ENCODE data around the gene MYH9.

The MYH9 gene

DNA sequence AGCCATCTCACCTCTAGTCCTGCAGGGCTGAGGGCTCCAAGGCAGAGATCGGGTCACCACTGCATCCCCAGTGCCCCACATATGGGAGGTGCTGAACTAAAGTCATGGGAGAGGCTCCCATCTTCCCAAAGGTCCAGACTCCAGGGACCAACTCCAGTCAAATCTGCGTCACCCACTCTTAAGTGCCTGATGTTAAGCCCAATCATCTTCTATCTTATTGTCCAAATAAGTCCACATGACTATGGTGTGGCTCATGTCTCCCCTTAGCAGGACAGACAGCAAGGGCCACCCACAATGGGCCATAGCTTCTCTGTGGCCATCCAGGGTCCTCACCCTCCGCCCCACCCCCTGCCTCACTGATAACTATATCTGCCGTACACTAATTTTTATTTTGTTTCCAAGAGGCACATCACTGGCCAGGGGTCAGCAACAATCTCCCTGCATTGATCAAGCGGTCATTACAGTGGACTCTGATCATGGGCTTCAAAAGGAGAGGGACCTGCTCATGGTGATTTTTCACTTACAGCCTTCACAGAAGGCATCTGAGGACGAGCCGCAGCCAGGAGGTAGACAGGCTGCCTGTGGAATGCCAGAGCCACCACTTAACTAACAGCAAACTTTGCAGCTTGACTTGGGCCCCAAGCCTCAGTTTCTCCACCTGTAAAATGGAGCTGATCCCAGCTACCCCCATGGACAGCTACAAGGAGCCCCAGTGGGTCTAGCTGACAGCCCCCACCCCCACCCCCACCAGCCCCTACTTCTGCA is 23.3 kb downstream of the MYH9 start:
- TF ChIP-seq, protein P1, sequence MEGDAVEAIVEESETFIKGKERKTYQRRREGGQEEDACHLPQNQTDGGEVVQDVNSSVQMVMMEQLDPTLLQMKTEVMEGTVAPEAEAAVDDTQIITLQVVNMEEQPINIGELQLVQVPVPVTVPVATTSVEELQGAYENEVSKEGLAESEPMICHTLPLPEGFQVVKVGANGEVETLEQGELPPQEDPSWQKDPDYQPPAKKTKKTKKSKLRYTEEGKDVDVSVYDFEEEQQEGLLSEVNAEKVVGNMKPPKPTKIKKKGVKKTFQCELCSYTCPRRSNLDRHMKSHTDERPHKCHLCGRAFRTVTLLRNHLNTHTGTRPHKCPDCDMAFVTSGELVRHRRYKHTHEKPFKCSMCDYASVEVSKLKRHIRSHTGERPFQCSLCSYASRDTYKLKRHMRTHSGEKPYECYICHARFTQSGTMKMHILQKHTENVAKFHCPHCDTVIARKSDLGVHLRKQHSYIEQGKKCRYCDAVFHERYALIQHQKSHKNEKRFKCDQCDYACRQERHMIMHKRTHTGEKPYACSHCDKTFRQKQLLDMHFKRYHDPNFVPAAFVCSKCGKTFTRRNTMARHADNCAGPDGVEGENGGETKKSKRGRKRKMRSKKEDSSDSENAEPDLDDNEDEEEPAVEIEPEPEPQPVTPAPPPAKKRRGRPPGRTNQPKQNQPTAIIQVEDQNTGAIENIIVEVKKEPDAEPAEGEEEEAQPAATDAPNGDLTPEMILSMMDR (IDR thresholded peaks at IDR 0.05; ENCODE audit: low read depth, low read length, missing control alignments), result no peak
- no peak overlapping the region for H3K4me3 ChIP-seq (replicated peaks; ENCODE audit: low read depth, low read length)
- DNase-seq (ENCODE audit: extremely low read depth, low read depth), result no peak

DNA sequence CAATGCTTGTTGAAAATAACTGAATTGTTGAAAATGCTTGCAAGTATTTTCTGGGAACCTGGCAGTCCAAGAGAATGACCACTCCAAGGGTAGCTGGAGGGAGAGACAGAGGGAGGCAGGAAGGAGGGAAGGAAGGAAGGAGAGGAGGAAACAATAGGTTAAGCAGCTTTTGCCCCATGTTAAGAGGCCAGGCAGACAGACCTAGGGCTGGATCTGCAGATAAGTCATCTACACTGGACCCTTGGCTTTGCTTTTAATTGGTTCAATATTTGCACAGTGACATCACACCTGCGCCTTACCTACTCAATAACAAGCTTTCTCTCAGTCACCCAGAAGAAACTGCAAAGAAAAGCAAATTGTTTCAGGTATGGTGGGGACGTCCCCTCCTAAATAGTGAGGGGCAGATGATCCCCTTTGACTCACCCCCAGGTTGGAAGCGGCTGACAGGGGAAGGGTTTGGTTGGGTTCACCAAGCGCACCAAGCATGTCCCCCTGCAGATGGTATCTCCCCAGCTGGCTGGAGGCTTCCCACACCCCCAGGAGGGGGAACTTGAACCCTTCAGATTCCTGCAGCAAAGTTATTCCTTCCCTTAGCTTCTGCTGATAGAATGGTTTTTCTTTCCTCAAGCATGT is 24.3 kb downstream of the MYH9 start:
- no peak for DNase-seq (ENCODE audit: extremely low read depth, low read depth)

DNA sequence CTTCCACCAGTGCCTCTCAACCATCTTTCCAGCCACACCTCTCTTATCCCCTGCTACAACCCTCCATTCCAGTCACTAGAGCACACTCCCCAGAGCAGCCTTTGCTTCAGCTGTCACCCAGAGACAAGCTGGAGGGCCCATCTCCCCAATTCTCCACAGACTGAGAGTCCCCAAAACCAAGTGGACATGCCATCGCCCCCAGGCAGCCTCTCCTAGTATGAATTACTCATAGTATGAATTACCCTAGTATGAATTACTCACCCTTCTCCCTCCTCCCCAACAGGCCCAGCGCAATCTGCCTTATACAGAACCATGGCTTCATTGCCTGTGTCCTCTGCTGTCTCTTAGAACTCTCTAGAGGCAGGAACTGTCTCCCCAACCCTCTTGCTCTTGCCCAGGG is 24.8 kb downstream of the MYH9 start:
- DNase-seq (ENCODE audit: extremely low read depth, low read depth), result no peak
- H3K4me3 ChIP-seq (replicated peaks; ENCODE audit: low read depth, low read length), result no peak overlapping the region
- TF ChIP-seq, protein P1 (IDR thresholded peaks at IDR 0.05; ENCODE audit: low read depth, low read length, missing control alignments), result no peak

More for the DNA sequence above, 24.3 kb downstream of the MYH9 start:
- no peak overlapping the region for H3K4me3 ChIP-seq (replicated peaks; ENCODE audit: low read depth, low read length)
- TF ChIP-seq, protein P1 (IDR thresholded peaks at IDR 0.05; ENCODE audit: low read depth, low read length, missing control alignments), result no peak

DNA sequence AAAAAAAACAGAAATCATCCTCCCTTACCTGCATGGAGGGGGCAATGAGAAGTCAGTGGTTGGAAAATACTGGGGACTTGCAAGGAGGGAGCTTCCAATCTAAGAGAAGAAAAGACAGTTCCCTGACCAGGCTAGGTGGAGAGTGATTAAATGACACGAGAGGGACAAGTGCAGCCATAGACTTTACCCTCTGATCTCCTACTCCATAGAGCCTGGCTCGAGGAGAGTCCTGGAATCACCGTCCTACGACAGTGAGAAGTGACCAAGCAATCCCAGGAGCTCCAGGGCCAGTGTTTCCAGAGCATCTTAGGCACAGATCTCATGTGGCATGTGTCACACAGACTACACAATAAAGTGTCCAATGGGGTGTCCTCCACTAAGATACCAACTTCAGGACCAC is 25.7 kb downstream of the MYH9 start:
- H3K4me3 ChIP-seq (replicated peaks; ENCODE audit: low read depth, low read length), result no peak overlapping the region
- no peak for DNase-seq (ENCODE audit: extremely low read depth, low read depth)
- TF ChIP-seq, protein P1 (IDR thresholded peaks at IDR 0.05; ENCODE audit: low read depth, low read length, missing control alignments), result no peak

DNA sequence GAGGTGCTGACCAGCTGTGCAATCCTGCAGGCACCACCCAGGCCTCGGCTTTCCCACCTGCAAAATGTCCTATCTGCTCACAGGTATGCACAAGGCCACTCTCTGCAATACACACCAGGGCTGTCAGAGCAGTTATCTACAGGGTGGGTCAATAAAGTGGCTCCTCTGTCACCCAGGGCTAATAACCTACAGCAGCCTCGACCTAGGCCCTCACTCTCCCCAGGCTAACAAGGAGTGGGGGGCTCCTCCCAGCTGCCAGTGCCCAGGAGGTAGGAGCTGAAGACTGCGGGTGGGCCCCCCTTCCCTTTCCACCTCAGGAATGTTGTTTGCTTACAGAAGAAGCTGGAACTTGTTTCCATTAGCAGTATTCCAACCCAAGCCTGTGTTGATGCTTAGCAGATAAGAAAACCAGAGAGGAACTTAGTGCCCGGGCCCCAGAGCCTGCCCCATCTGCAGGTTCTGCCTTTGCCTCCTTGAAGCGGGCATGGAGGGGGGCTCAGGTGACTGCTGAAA is 26.8 kb downstream of the MYH9 start:
- TF ChIP-seq, protein P1 (IDR thresholded peaks at IDR 0.05; ENCODE audit: low read depth, low read length, missing control alignments), result no peak
- H3K4me3 ChIP-seq (replicated peaks; ENCODE audit: low read depth, low read length), result no peak overlapping the region
- DNase-seq (ENCODE audit: extremely low read depth, low read depth), result no peak

DNA sequence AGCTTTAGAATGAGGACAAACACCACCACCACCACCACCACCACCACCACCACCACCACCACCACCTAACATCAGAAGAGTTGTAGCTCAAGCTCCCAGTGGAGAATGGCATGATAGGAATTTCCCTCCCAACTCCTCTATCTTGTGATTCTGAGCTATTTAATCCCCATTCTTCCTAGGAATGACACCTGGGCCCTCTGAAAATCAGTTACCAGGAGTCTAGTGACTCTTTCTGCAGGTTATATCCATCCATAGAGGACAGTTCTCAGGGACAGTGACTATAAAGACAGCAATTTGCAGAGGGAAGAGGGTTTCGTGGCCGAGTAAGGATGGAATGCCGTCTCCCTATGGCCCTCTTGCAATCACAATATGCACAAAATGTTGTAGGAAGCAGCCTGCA is 27.8 kb downstream of the MYH9 start:
- H3K4me3 ChIP-seq (replicated peaks; ENCODE audit: low read depth, low read length), result no peak overlapping the region
- TF ChIP-seq, protein P1 (IDR thresholded peaks at IDR 0.05; ENCODE audit: low read depth, low read length, missing control alignments), result no peak
- DNase-seq (ENCODE audit: extremely low read depth, low read depth), result no peak
